HS-27A (cell line): Measurements from ENCODE around the gene DPH2.

Source experiments
- DNase-seq: peaks from one replicate; pipeline ENCODE4 v3.0.0-alpha.2; 2012; ENCODE audit warnings: low read depth, missing footprints

DPH2 gene

DNA sequence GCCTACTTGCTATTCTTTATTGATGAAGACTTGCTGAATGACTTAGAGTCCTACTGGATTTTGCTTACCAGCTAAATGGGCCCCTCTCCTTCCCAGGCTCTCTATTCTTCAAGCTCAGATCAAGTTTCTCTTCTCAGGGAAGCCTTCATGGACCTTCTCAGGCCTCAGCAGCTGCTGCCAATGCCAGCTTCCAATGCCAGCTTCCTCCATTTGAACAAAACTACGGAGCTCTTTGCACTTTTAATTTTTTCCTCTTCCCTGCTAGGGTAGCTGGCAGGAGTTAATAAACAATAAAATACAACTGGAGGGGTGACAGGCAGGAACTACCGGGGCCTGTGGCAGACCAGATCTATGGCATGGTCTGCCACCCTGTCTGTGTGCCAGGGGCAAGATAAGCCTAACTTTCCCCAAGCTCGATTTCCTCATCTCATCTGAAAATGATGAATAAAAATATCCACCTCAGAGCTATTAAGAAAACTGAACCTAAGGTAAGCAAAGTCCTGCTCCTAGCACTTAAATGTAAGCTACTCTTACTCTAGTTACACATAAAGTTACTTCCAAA, 24.1 kb upstream of the DPH2 start:
- no peak for DNase-seq

DNA sequence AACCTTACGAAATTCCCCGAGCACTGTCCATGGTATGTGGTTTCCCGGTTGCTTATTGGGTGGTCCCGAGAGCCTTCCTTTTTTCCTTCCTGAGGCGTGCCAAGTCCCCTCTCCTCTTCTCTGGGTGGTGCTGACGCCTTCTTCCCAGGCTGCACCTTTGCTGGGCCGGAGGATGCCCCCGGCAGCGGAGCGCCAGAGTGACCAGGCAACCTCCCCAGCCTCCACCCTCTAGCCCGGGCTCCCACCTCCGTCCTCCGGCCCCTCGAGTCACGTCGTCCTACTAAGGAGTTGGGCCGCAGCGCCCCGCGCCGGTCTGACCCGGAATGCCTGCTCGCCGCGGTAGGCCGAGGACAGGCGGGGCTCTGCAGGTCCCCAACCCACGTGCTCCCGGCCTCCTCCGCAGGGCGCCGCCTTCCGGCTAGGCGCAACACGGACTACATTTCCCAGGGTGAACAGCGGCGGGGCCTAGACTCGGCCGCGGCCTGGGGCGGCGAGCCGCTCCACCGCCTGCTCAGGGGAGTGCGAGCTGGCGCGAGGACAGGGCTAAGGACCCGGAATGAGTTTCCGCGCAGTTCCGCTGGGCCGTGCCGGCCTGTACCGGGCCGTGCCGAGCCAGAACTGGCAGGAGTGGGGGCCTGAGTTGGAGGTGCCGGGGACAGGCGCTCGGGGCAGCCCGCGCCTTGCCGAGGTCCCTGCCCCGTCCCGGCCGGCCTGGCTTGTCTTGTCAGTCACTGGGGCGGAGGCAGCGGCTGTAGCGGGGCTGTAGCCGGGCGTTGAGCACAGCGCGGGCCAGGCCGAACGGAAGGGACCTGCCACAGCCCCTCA, 23.4 kb upstream of the DPH2 start, which contains the start of gene IPO13:
IPO13 (plus strand) TSS at position 715 of the 825 bp plus-strand sequence. CDS start 651 bp downstream, outside the sequence.
- peak; percentile 89 for DNase-seq

DNA sequence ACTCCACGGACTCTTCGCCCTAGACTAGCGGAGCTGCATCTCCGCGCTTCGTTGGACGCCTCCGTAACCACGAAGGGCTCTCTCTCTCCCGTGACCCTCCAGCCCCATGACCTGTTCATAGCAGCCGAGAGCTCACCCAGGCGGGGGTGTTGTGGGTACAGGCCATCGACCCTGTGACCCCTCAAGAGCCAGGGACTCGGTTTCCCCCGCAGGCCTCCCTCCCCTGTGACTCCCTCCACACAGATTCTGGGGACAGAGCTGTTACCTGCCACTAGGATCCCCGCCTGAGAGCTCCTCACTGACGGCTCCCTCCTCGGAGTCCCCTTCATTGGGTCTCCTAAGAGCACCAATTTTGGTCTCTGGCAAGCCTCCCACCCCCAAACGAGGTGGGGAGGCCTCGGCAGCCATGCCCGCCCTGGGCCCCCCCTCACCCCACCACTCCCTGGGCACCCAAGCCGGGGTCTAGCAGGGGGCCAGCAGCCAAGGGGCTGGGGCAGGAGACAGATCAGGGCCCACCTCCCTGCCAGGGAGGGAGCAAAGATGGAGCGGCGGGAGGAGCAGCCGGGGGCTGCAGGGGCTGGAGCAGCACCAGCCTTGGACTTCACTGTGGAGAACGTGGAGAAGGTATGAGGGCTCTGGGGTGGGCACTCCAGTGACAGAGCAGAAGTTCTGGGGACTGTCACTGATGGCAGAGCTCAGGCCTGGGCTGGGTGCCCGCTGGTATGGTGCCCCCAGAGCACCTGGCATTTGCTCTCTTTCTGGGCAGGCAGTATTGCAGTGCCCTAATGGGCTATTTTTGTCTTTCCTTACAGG, 22.5 kb upstream of the DPH2 start:
- DNase-seq: no peak

DNA sequence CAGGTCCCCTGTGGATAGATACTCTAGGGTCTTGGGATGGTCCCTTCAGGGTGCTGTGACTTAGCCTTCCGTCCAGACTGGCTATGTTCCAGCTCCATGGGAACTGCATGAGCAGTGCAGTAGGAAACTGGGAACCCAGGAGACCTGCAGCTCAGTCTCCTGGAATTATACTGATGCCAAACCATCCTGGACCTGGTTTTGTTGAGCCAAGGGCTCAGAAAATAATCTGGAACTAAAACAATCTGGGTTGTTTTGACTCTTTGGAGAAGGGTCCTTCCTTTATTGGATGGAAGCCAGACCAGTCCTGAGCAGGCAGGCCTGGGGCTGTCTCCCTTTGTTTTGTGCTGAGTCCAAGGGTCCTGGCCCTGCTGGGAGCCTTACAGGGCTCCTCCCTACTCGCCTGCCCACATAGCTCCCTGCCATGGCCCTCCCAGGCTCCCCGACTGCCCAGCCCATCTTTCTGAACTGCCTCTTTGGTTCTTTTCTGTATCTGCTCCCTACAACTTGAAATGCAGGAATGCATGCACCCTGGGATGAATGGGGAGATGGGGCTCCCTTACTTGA, 21.9 kb upstream of the DPH2 start:
- no peak for DNase-seq

DNA sequence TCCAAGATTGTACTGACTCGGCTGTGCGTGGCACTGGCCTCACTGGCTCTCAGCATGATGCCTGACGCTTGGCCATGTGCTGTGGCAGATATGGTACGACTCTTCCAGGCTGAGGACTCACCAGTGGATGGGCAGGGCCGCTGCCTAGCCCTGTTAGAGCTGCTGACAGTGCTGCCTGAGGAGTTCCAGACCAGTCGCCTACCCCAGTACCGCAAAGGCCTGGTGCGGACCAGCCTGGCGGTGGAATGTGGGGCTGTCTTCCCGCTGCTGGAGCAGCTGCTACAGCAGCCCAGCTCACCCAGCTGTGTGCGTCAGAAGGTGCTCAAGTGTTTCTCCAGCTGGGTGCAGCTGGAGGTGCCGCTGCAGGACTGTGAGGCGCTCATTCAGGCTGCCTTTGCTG, 20.1 kb upstream of the DPH2 start:
- no peak for DNase-seq

DNA sequence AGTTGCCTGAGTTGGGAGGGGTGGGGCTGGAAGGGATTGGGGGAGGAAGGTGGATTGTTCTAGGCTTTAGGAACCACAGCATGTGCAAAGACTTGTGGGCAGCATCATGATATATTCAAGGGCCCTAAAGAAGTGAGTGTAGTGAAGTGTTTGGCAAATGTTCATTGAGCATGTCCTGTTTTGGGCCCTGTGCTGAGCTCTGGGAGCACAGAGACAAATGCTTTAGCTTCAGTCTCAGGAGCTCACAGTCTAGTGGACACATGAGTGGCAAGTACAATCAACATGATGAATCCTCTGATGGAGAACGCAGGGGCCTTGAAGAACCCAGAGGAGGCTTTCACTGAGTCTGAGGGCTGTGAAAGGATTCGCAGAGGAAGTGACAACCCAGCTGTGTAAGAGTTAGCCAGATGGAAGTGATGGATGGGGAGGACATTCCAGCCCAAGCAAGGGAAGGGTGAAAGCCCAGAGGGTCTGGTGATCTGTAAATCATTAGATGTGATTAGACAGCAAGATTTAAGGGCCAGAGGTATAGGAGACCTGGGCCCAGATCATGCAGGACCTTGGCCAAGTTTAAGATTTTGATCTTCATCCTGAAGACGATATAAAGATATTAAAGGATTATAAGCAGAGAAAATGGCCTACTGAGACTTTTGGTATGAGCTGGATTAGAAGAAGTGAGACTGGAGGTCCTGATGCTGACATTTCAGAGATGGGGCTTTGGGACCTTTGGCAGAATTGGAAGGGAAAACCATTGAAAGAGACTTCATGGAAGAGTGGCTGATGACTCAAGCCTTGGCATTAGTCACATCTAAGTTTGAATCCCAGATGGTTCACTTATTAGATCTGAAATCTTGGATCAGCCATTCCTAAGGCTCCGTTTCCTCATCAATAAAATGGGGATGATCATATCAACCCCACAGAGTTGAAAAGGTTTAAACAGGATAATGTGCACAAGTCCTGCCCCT, 18.5 kb upstream of the DPH2 start:
- DNase-seq: no peak

DNA sequence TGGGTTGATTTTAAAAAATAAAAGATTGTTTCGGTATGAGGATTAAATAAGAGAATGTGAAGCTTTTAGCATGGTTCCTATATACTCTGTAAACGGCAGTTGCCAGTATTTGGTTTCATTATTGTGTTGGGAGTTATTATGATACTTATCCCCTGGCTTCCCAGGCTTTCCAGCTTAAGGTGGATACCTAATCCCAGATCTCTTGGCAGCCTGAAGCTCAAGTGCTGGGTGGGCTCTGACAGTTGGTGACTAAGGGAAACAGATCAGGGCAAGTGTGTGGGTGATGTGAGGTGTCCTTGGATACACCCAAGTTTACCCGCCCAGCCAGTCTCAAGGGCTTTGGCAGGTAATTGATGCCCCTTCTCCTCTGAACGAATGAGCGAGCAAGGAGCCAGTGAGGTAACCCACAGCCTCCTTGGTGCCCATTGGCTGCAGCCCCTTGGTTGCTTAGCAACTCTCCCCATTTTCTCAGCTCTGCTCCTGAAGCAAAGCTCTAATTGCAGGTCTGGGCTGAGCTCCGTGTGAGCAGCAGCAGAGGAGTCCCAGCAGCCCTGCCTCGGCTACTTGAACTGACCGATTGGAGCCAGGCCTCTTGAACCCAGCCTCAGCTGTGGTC, 17.0 kb upstream of the DPH2 start:
- DNase-seq: no peak

DNA sequence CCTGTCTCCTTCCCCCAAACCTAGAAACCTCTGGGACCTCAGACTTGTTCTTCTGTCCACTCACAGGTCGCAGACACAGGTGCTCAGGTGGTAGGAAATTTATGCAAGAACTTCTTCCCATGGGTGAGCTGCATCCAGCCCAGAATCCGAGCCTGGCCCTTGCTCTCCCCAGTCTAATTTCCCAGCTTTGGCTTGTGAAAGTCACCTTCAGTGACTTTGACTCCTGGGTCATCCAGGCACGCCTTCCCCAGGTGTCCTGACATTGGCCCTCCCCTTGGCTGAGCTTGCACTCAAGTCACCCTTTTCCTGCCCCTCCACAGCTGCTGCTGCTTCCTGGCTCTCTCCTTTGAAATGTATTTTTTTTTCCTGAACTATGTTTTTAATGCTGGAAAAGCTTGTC, 16.4 kb upstream of the DPH2 start:
- DNase-seq: no peak

DNA sequence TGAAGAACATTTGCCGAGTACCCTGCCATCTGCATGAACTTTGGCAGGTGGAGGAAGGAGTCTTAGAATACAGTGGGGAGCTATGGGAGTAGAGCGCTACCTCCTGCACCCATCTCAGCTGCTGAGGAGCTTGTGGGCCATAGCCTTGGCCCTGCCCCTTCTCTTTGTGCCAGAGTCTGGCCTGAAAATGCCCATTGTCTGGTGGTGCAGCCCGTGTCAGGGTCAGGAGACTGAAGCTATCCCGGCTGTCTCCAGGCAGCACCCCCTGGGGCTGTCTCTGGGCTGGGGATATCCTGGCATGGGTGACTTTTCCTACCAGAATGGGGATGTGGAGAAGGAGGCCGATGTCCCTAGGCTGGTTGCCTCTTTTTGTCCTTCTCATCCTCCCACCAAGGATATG, 15.8 kb upstream of the DPH2 start:
- no peak for DNase-seq

DNA sequence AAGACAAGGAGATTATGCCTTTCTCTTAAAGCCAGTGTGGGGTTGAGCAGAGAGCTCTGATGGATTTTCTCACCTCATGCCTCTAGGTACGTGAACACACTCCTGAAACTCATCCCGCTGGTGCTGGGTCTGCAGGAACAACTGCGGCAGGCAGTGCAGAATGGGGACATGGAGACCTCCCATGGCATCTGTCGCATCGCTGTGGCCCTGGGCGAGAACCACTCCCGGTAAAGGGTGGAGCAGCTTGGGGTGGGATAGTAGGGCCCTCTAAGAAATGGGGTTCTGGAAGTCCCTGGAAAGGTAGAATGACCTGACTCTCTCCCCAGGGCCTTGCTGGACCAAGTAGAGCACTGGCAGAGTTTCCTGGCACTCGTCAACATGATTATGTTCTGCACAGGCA, 13.6 kb upstream of the DPH2 start:
- DNase-seq: no peak

DNA sequence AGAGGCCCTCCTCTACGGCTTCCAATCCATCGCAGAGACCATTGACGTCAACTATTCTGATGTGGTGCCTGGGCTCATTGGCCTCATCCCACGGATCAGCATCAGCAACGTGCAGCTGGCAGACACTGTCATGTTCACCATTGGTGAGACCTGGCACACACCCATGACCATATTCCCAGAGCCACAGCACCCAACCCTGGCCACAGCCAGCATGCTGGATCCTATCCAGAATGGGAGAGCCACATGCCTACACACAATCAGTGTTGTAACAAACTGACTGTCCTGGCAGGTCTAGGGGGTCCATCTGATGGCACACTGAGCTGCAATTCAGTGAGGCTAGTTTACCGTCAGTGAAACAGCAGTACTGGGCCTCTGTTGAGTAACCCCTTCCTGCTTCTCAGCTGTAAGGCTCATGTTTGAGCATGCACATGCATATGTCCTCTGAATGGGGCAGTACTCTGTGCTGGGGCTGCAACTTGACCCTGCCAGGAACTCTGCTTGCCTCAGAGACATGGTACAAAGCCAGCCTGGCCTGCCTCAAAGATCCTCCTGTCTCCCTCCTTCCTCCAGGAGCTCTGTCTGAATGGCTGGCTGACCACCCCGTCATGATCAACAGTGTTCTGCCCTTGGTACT, 12.3 kb upstream of the DPH2 start:
- DNase-seq: no peak

DNA sequence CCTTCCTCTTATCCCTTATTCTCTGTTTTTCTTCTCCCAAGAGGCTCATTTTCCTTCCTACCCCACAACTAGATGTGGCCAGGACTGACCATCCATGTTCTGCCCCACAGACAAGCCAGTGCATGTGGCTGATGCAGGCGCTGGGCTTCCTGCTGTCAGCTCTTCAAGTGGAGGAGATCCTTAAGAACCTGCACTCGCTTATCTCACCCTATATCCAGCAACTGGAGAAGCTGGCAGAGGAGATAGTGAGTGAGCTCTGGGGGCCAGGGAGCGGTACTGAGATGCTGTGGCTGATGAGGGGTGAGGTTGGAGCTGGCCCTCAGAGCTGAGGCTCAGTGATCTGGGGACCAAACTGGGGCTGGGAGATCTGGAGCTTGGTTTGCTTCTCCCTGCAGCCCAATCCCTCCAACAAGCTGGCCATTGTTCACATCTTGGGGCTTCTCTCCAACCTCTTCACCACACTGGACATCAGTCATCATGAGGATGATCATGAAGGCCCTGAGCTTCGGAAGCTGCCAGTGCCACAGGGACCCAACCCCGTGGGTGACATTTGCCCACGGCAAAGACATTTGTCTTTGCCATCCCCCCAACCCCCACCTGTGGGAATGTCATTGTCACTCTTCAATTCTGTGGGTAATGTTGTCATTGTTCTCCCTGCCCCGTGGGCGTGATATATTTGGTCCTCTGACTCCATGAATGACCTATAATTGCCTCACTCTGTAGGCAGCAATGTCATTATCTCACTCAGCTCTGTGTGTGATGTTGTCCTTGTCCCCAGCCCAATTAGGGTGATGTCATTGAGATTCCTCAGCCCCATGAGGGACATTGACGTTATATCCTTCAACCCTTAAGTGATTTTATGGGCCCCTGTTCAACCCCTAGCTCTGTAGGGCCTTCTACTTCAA, 11.2 kb upstream of the DPH2 start:
- no peak for DNase-seq

DNA sequence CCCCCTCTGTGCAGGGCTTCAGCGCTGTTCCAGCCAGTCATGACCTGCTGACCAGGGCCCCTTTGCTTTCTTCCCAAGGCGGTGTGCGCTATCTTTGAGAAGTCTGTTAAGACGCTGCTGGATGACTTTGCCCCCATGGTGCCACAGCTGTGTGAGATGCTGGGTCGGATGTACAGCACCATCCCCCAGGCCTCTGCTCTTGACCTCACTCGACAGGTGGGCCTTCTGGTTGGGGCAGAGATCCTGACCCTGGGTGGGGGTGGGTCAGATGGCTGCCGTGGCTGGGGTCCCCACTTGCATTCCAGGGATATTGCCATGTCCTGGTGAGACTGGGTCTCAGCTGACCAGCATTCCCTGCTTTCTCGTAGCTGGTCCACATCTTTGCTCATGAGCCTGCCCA, 9.0 kb upstream of the DPH2 start:
- no peak for DNase-seq

DNA sequence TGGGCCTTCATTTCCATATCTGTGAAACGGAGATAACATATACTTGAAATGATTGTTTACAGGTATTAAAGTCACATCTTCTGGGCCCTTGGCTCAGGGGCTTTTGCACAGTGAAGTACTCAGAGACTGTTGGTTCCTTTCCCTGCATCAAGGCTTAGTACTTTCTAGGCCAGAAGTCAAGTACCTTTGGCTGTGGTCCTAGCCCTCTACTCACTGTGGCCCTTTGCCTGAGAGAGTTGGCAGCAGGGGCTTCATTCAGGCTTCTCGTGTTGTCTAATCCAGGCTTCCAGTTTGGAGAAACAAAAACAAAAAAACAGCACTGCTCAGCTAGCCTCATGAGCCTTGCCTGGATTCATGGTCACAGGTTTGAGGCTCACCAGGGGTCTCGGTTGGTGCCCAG, 8.1 kb upstream of the DPH2 start:
- no peak for DNase-seq

DNA sequence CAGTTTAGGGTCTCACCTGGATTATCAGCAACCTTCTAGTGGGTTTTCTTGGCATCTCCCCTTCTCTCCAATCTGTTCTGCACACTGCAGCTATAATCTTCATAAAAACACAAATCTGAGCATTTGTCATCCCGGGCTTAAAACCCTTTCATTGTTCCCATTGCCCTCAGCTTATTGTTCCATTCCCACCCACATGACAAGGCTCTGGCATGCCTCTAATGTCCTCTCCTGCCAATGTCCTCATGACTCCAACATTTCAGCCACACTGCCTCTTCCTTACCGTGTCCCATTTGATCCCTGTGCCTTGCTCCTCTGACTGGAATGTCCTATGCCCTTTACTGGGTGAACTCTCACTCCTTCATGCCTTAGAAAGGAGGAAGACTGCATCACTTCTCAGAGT, 7.5 kb upstream of the DPH2 start:
- DNase-seq: no peak

DNA sequence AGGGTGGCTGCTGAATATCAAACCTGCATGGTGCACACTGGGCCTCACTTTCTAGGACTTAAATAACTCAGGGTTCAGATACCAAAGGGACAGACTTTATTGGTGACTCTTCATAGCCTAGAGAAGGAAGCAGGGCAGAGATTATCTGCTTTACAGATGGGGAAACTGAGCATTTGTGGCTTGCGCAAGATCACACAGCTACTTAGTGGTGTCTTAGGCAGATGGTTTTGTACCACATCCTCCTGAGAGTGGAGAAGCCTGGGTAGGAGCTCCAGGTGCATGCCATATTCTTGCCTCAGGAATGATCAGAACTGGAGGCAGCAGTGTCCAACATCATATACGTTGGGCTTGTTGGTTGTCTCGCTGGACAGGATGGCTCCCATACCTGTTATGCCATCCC, 6.8 kb upstream of the DPH2 start:
- no peak for DNase-seq

DNA sequence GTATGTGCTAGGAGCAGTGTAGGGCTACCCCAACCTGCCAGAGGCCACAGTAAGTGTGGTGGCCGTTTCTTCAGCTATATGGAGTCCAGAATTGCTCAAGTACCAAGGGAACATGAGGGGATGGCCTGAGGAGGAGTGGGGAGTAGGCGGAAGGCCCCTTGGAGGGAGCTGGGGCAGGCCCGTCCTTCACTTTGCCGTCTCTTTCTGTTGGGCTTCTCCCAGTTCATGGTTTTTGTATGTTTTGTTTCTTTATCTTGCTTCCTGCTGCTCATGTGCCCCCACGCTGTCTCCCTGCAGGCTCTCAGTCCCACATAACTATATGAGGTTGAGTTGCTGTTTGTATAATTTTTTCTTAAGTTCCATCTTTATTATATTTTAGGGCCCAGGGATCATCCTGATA, 5.9 kb upstream of the DPH2 start:
- DNase-seq: no peak

DNA sequence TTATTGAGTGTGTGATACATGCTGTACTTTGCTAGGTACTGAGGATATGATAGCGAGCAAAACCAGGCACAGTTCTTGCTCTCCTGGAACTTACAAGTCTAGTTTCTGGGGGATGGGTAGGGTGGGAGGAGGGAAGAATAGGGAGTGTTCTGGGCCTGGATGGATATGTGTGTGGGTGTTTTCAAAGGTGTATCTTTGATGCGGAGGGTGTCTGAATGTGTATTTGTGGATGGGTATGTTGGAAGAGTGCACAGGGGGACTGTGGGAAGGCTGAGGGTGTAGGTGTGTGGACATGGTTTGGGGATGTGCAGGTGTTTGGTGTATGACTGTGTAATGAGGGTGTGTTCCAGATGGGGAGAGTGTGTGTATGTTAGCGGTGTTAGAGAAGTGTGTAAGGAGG, 4.5 kb upstream of the DPH2 start:
- DNase-seq: no peak

DNA sequence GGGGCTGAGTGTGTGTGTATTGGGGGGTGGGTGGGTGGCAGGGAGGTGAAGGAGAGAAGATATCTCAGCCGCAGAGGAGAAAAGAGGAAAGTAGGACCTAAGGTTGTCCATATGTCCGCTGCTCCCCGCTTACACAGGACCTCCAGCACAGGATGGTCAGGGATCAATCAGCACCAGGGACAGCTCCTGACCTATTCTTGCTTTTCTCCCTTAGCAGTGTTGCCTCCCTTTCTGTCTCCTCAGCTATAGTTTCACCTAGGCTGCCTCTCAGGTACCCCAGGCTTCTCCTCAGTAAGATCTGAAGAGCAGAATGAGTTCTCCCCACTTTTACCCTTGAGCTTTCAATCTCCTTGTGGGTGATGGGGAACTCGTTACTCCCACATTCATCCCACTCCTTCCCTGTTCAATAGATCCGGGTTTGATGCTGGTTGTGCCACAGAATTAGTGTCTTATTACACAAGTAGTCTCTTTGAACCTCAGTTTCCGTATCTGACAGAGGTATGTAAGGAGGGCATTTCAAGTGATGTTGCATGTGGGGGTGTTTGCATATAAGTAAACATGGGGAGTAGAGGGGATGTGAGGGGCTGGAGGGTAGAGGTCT, 1.4 kb upstream of the DPH2 start:
- DNase-seq: no peak
